ENCODE results near the gene OSBPL10.

OSBPL10 gene

DNA sequence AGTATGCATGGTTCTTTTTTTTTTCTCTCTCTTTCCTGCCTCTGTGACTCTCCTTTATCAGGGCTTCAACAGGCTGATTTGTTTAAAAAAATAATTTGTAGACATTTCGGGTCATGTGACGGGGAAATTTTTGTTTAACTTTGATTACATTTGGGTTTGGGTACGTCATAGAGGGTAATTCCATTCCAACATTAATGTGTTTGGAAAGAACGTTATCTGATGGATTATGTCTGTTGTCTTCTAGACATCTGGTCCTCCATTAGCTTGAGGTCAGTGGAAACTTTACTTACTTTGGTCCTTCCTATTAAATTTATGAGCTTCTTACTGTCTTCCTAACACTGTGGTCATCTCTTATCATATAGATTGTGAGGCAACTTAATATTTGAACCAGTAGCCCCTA lies 367.4 kb downstream of the OSBPL10 start:
- no peak for DNase-seq (ENCODE audit: low spot score)

DNA sequence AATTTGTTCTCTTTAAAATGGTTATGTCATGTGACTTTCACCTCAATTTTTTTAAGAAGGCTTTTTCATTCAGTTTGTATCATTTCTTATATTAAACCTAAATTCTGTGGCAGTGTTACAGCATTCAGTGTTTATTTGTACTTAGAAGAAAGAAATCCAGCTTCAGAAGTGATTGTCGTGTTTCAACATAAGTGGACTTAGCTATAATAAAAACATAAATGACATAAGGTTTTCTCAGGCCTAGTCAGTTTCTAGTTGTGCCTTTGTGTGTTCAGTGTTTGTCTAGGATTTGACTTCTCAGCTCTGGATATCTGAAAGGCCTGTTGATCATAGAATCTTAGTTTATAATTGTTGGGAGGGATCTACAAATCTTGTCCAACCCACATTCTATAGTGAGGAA lies 367.9 kb downstream of the OSBPL10 start:
- no peak for DNase-seq (ENCODE audit: low spot score)

All from HuH-7.5 (cell line).